ENCODE results near the gene TMOD1.
"Not testable (repeated sequence)": the region's sequence is repeated elsewhere in the genome, so short reads cannot be mapped to it uniquely, and the experiment has no call there.

TMOD1 gene

DNA sequence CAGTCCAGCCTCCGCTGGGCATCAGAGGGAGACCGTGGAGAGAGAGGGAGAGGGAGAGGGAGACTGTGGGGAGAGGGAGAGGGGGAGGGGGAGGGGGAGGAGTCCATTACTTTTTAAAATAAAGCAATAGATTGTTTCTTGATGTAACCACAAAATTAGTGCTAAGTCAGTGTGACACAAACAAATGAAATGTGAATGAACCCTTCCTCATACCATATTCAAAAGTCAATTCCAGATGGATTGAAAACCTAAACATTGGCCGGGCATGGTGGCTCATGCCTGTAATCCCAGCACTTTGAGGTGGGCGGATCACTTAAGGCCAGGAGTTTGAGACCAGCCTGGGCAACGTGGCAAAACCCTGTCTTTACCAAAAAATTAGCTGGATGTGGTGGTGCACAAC is 2.6 kb upstream of the TMOD1 start:
- not testable (repeated sequence) for DNase-seq (ENCODE audit: low read depth)

DNA sequence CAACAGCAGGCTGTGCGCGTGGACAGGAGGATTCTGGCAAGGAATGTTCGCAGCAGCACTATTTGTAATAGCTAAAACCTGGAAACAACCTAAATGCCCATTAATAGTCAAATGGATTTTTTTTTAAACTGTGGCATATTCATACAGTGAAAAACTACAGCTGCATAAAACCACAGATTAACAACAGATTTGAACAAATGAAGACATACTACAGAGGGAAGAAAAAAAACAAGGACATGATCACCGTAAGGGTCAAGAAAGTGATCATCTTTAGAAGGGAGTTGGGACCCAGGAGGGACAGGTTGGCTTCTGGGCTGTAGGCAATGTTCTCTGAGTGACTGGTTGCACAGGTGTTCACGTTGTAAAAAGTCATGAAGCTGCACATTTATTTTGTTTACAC is 1.2 kb upstream of the TMOD1 start:
- no peak for DNase-seq (ENCODE audit: low read depth)

DNA sequence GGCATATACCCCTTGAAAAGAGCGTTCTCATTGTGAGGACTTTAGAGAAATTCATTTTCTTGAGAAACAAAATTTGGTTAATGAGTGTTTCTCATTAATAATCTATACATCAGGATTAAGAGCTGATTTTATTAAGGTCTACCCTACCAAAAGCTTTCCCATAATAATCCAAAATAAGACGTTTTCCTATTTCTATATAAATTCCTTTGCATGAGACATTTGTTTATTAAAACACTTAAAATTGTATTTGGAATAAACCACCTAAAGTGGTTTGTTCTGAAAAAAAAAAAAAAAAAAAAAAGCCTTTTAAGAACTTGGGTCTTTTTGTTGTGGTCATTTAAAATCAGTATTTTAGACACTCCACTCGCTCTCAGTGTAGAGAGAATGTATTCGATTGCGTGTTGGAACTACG is 695 bp upstream of the TMOD1 start:
- no peak for DNase-seq (ENCODE audit: low read depth)

DNA sequence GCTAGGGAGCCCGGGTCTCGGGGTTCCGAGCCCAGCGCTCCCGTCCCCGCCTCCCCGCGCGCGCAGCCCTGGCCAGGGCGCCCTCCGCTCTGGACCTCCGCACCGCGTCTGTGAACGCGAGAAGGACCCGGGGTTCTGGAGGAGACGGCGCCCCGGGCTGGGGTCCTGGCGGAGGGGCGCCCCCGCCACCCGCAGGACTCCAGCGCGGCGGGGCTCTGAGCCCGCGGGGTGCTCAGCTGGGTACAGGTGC is 431 bp downstream of the TMOD1 start:
- DNase-seq (ENCODE audit: low read depth) = no peak

DNA sequence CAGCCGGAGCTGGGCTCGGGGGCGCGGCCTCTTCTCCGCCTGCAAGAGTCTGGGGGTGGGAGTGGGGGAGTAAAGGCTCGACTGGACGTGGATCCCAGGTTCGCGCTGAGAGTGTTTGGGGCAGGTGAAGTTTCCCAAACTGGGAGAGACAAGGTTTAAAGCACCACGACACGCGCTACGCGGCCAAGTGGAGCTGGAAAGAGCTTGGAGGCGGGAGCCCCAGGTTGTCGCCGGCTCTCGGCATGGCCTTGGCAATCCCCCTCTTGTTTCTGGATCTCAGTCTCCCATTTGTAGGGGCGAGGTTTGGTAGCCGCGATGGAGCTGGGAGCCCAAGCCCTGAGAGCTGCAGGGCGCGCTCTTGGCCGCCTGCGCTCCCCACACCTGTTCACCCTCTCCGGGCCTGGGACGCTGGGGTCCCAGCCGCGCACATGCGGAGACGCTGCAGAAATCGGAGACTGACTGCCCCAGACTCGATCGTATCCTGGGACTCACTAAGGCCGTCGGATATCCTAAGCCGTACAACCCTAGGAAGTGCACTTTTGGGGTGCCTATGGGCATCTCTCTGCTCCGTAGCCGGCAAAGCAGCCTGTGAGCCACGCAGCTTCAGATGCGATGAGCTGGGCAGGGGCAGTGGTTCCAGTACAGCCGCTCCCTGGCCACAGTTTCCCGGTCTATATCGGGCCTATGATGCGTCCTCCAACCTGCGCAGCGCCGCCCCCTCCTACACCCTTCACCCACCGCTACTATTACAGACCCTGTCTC is 937 bp downstream of the TMOD1 start:
- DNase-seq (ENCODE audit: low read depth) = no peak

DNA sequence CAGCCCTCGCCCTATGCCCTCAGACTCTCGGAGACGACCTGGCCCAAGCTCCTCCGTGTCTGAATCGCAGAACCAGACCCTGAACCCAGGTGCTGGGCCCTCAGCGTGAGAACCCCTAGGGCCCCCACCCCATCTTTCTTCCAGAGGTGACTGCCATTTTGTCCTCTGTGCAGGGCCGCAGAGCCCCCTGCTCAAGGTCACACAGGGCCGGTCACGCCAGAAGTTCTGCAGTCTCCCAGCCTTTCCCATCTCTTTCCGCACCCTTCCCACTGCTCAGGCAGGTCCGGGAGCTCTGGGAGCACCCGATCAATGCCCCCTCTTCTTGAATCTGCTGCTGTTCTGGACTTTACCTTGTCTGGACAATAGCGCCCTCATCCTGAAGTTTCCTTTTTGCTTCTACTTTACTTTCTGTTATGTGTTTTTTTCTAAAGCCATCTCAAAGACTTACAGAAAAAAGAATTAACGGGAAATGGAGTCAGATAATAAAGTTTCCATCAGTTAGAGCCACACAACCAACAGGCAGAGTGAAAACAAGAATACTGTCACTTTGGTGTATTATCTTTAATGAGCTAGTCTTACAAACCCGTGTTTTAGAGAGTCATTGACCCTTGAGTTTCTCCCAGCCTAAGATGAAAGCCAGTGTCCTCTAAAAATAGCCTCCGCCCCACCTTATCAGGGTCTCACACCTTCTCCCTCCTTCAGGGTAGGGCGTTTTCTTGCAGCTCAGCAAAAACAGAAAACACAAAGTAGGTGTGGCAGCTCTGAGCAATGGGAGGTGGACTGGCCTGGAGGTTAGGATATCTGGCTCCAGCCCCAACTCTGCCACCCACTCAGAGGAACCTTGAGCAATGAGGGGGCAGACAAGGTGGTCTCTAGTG is 1.8 kb downstream of the TMOD1 start:
- DNase-seq (ENCODE audit: low read depth) = no peak

DNA sequence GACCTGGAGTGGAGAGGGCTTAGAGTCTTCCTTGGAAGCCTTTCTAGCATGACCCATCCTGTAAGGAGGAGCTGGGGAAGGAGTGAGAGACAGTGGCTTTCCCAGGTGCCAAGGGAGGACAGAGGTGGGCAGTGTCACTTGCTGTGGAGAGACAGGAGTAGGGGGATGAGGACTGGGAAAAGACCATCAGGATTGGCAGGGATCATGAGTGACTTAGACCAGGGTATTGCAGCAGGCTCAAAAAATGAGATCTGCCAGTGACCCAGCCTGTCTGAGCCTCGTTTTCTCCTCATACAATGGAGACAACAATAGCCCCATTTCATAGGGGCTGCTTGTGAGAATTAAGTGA is 2.4 kb downstream of the TMOD1 start:
- no peak for DNase-seq (ENCODE audit: low read depth)

DNA sequence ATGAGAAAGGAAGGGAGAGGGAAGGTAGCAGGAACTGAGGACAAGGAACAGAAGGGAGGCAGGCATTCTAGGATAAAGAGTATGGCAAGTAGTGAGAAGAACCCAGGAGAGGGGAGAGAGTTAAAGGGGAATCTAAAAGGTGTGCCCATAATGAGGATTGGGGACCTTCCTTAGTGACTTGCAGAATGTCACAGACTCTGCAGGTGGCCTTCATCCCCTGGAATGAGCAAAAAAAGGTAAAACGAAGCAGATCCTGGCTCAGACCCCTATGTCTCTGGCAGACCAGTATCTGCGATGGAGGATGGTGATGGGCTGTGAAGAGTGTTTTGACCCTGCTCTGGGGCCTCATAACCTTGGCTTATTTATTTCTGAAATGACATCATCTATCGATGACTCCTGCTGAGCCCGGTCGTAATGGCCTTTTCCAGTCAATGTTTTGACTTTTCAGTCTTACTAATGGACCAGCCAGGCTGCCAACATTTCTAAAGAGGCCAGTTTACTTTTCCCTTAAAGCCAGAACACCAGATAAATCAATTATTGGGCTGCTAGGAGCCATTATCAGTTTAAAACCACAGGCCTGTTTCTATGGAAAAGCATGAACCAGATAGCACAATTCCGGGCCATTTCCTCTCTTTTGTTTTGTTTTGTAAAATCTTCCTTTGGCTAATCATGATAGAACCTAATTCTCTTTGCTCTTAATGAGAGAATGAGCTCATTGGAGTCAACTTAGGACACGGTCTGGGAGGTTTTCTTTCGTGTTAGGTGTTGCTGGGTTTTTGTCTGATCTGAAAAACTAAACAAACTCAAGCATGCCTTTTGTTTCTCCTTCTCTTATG is 3.1 kb downstream of the TMOD1 start:
- no peak for DNase-seq (ENCODE audit: low read depth)

DNA sequence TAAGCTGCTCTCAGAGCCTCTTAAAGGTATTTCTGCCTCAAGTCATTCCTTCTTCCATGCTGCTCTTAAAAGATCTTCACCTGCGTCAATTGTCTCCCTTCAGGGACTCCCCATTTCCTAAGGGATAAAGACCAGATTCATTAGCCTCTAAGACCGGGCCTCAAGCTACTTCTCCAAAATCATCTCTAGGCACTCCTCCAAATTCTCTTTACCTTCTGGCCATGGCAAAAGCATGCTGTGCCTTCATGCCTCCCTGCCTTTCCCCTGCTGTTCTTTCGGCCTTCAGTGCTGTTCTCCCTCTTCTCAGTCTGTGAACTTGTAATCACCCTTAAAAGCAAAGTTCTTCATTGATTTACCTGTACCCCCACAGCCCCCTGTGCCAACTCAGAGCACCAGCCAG is 4.4 kb downstream of the TMOD1 start:
- no peak for DNase-seq (ENCODE audit: low read depth)

DNA sequence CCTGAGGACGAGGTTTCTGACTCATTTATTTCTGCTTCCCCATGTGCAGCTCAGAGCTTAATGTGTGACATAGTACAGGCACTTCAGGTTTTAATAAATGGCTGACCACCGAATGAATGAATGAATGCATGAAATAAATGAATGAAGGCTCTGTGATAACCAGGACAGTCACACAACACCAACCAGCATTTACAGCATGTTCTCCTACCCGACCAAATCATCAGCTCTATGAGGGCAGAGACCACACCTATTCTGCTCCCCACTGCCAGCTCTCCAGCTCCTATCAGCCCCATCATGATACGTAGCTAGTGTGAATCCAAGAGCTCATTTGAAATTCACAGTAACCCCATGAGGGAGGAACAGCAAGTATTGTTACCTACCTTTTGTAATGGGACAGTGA is 4.8 kb downstream of the TMOD1 start:
- no peak for DNase-seq (ENCODE audit: low read depth)

DNA sequence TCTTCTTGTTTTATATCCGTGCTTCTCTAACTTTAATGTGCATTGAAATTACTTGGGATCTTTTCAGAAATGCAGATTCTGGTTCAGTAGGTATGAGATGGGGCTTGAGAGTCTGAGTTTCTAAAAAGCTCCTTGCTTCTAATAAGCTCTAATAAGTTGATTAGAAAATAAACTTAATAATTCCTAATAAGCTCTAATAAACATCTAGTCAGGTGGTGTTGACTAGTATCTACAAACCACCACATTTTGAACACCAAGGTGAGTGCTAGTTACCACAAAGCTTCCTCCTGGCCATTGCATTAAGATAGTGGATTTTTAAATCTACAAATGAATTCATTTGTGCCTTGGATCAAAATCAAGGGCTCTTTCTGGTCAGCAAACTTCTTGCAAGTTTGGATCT is 5.3 kb downstream of the TMOD1 start:
- no peak for DNase-seq (ENCODE audit: low read depth)

DNA sequence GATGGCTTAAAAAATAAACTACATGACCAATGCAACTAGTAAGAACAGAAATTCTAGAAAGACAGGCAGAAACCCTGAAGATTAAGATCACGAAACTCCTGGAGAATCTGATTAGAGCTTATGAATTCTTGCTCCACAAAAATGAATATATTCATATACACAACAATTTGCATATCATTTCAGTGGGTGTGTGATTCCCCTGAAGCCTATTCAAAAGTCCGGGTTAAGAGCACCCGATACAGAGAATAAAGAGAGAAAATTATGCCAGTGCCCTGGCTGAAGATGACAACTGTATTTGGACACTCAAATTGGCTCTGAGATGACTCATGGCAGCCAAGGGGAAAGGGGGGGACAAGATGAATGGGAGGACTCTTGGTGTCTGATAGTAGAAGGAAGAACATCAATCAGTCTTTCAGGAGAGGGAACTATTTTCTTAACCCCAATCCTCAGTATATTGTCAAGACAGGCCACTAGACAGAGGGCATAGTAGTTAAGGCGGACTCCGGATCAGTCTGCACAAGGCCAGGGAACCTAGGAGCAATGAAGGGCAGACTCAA is 6.0 kb downstream of the TMOD1 start:
- DNase-seq (ENCODE audit: low read depth) = no peak

DNA sequence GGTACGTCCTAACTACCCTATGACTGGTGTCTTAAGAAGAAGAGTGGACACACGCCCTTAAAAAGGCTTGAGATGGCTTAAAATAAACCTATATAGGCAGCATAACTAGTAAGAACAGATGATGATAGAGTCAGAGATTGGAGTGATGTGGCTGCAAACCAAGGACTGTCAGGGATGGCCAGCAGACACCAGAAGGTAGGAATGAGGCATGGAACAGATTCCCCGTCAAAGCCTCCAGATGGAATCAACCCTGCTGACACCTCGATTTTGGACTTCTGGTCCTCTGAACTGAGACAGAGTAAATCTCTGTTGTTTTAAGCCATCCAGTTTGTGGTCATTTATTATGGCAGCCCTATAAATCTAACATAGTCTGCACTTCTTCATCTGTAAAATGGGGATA is 7.4 kb downstream of the TMOD1 start:
- DNase-seq (ENCODE audit: low read depth) = no peak

DNA sequence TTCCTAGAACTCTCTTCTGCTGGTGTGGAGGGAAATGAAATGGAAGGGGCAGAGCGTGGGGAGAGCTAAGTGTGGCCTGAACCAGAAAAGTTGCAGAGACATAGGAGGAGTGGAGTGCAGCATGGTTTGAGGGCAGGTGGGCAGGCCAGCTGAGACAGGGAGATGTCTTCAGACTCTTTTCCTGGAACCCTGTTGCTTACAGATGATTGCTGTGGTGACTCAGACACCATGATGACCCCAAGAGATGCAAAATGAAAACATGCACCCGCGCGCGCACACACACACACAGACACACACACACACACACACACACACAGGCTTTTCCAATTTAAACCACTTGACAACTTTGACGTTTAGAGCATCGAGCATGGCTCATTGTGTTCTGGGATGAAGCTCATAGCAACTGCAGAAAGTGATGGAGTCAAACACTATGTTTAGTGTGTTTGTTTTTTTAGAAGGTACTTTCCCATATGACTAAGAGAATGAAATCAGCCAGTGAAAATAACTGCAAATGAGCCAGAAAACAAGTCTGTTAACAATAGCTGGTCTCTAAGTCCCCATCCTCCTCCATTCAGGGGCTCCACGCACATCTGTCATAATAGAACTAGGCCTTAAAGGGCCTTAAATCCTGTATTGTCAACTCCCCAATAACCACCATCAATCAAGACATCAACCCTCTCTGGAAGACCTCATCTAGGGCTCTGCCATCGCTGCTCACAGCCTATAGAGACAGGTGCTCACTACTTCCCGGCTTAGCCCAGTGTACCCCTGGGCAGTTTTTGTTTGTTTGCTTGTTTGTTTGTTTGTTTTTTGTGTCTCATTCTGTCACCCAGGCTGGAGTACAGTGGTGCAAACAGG is 9.6 kb downstream of the TMOD1 start:
- peak; percentile 21 for DNase-seq (ENCODE audit: low read depth)

DNA sequence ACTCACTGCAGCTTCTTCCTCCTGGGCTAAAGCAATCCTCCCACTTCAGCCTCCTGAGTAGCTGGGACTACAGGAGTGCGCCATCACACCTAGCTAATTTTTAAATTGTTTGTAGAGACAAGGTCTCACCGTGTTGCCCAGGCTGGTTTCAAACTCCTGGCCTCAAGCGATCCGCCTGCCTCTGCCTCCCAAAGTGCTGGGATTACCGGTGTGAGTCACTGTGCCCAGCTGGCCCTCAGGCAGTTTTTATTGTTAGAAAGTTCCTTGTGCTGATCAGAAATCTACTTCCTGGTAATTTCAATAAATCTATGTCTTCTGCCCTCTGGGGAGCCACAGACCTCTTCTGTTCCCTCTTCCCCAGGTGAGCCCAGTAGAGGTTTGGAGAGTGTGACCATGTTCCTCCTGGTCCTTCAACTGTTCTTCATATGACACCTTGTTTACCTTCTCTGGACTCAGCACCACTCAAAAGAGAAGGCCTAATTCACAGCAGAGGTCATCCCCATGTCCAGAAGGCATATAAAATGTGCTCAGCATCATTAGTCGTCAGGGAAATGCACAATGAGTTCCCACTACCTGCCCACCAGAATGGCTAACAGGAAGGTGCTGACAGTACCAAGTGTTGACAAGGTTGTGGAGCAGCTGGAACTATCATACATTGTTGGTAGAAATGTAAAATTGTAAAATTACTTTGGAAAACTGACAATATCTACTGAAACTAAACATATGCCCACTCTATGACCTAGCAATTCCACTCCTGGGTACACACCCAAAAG is 10.4 kb downstream of the TMOD1 start:
- no peak for DNase-seq (ENCODE audit: low read depth)

DNA sequence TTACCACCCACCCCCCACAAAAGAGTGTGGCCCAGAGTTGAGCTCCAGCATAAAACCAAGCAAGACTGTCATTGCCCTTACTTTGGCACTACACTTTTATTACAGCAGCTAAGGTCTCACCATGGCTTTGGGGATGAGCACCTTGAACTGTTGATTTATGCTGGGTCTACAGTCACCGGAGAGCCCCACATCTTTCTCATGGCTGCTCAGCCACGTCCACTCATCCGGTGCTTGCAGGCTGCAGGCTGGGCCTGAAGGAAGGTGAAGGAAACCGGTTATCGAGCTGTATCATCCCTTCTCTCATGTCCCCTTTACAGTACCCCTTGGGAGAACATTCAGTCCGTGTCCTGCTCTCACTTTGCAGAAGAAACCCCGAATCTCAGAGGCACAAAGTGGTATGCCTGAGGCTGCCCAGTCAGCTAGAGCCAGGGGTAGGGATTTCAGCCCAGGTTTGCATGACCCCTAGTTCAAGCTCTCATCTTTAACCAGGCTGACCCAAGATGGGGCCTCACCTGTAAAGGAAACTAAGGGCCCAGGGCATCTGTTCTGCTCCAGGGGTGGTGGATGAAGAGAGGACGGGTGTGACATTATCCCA is 11.6 kb downstream of the TMOD1 start:
- DNase-seq (ENCODE audit: low read depth) = no peak

DNA sequence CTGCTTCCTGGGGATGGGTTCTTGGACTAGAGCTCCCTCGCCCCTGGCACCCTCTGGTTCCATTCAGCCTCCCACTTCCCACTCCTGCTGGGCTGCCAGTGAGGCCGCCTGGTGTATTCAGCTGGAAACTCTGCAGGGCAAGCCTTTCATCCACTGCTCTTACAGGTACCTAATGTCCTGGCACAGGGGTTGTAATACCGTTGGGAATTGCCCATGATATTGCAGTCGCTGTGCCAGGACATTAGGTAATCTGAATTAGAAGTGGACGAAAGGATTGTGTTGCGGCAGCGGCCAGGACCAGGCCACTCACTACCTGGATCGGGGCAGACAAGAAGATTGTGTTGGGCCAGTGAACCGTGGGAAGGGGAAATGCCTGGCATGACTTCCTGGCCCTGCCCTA is 13.1 kb downstream of the TMOD1 start:
- DNase-seq (ENCODE audit: low read depth) = no peak

DNA sequence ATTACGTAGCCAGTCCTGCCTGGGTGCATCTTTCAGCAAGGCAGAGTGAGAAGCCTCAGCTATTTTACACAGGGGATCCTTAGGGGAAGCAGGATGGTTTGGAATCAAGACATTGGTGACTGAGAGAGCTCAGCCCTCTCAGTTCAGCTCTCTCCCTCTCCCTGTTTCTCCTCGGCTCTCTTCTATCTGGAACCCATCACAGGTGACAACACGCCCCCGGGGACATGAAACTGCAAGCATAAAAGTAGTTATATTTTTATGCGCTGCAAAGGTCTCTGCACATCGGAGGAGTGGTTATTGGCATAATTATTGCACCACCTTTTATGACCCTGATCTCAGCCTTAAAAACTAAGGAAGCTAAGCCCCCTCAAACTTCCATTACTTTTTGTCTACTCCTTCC is 14.2 kb downstream of the TMOD1 start:
- no peak for DNase-seq (ENCODE audit: low read depth)

DNA sequence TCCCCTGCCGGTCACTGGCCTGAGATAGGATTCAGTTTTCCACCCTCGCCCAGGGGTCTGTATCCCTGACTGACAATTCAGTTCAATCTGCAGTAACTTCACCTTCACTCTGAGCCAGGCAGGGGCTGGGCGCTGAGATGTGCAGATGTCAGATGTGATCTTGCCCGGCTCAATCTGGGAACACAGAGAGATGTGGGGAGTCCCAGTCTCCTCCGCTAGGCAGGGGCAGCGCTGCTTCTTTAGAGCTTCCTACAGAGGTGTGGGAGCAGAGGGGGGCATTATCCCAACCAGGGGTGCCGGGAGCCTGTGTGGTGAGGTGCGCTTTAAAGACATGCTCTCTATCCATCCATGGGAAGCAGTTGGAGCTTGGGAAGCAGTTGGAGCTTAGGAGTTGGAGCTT is 14.6 kb downstream of the TMOD1 start:
- no peak for DNase-seq (ENCODE audit: low read depth)

DNA sequence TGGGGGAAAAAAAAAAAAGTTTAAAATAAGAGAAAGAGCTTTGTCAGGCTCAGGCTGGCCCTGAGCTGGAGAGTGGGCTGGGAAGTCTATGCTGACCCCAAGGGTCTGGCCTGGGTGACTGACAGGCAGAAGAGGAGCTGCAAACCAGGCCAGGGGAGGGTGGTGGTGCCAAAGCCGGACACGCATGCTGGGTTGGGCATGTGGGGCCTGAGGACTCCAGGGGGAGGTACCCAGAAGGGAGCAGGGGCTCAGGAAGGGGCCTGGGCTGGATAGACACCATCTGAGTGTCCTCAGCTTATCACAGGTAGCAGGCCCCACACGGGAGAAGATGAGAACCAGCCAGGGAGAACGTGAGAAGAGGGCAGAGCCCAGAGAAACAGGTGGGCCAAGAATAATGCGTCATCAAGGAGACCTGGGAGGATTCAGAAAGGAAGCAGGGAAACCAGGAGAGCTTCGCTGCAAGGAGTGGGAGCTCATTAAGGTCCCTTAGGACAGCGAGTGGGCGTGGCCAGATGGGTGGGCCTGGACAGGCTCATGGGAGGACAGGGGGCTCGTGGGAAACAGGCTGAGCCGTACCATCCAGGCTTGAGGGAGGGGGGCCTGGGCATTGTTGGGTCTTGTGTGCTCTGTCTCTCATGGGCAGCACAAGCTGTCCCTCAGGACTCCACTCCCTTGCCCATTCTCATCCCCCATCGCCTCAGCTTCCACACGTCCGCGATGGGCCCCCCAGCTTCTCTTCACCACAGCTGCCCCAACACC is 16.0 kb downstream of the TMOD1 start:
- DNase-seq (ENCODE audit: low read depth) = no peak

Measured in GM04503 (cell line).